AG08396 (cell line): Measurements from ENCODE around the gene PANK3.
"Not testable (repeated sequence)": the region's sequence is repeated elsewhere in the genome, so short reads cannot be mapped to it uniquely, and the experiment has no call there.

Source experiments
- DNase-seq: peaks from one replicate; pipeline ENCODE4 v3.0.0; 2012; ENCODE audit warnings: low spot score, mixed read lengths

PANK3 gene

DNA sequence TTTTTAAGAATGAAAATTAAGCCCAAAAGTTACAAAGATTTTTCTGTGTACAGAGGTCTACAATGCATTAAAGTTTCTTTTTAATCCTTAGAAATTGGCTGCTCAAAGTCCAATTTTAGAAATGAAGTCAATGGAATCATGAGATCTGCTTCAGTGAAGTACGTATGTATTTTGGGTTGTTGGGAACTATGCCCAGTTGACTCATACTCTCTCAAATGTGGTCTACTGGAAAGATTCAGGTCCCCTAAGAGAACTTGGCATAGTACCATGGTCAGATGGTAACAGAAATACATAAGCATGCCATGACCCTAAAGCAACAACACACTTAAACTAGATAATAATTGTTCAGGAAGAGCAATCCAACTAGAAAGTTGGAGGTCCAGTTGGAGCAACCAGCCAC, 27.0 kb downstream of the PANK3 start:
- DNase-seq, result peak; percentile 45

DNA sequence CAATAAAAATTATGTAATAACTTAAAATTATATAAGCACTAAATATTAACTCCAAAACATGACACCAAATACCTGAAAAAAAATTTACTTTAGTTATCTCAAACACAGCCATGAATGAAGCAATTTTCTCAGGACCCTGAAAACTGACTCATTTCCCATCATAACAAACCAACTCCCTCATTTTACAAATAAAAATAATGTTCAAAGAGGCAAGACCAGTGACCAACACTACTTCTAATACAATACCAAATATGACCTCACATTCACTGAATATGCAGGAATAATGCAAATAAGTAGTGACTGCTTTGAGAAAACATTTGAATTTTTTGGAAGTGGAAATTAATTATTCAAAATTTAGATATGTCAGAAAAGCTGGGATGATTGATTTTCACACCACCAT, 28.5 kb downstream of the PANK3 start:
- DNase-seq, result no peak

DNA sequence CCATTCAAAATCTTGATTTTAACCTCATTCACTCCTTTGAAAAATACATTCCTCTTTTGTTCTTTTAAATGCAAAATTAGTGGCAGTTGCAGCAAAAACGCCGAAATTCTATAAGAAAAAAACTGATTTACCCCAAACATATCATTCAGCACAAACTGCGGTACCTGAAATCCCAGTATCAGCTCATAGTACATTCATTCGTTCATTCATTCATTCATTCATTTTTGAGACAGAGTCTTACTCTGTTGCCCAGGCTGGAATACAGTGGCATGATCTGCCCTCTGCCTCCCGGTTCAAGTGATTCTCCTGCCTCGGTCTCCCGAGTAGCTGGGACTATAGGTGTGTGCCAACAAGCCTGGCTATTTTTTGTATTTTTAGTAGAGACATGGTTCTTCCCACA, 29.6 kb downstream of the PANK3 start:
- DNase-seq, result no peak

DNA sequence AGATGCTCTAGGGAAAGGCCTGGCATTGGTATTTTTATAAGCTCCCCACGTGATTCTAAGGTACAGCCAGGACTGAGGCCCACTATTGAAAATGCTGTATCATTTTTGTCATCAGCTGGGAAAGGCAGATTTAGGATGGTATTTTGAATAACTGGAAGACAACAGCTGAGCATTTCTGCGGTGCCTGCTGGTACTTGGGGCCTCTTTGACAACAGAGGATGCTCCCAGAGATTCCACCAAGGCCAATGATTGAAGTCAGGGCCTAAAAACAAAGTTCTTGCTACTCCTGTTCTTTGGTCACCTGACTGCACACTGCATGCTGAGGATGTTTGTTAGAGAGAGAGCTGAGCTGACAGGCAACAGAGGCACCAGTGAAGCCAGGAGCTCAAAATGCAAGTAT, 42.0 kb downstream of the PANK3 start:
- DNase-seq, result no peak

- DNase-seq, result not testable (repeated sequence)
Observed at GRCh38 chr5:168534351-168534750, 44.8 kb downstream of the PANK3 start.

DNA sequence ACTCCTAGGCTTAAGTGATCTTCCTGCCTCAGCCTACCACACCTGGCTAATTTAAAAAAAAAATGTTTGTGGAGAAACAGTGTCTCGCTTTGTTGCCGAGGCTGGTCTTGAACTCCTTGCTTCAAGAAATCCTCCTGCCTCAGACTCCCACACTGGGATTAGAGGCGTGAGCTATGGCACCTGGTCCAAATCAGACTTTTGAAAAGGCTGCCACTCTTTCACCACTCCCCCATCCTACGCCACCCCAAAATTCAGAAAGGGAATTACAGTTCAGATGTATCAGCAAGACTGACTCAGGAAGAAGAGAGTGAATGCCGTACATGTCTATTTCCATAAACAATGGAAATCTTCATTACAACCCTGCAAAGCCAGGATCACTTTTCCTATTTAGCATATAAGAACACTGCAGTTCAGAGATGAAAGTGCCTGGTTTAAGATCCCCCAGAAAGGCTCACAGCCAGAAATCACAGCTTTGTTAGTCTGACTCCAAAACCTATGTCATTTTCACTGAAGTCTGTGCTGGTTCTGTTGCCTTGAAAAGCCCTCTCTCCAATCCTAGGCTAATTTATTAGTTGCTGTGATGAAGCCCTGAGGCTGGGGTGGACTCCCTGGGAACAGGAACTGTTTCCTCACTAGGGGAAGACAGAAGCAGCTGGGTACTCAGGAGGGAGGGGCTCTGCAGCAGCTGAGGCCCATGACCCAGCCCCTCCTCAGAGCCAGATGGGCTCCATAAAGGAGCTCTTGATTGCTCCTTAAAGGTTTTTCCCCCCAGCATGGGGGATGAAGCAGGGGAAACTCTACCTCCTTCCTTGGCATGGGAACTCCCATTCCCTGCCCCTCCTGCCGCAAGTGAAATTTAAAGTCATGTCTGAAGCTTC, 46.9 kb downstream of the PANK3 start:
- DNase-seq, result no peak

GRCh38 chr5:168531191-168531590, 48.0 kb downstream of the PANK3 start:
- no peak for DNase-seq

- DNase-seq, result peak; percentile 27
Observed at GRCh38 chr5:168530621-168531150, 48.5 kb downstream of the PANK3 start.

DNA sequence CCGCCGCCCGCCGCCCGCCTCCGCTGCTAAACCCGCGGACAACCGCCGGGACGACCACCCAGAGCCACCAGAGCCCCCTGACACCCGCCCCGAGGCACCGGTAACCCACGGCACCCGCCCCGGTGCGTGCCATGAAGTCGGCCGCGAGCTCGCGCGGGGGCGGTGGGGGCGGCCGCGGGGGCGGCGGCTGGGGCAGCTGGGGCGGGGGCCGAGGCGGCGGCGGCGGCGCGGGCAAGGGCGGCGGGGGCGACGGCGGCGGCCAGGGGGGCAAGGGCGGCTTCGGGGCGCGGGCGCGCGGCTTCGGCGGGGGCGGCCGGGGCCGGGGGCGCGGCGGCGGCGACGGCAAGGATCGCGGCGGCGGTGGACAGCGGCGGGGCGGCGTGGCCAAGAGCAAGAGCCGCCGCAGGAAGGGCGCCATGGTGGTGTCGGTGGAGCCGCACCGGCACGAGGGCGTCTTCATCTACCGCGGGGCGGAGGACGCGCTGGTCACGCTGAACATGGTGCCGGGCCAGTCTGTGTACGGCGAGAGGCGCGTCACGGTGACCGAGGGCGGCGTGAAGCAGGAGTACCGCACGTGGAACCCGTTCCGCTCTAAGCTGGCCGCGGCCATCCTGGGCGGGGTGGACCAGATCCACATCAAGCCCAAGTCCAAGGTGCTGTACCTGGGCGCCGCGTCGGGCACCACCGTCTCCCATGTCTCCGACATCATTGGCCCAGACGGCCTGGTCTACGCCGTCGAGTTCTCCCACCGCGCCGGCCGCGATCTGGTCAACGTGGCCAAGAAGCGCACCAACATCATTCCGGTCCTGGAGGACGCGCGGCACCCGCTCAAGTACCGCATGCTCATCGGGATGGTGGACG, 49.6 kb downstream of the PANK3 start:
- DNase-seq, result no peak

DNA sequence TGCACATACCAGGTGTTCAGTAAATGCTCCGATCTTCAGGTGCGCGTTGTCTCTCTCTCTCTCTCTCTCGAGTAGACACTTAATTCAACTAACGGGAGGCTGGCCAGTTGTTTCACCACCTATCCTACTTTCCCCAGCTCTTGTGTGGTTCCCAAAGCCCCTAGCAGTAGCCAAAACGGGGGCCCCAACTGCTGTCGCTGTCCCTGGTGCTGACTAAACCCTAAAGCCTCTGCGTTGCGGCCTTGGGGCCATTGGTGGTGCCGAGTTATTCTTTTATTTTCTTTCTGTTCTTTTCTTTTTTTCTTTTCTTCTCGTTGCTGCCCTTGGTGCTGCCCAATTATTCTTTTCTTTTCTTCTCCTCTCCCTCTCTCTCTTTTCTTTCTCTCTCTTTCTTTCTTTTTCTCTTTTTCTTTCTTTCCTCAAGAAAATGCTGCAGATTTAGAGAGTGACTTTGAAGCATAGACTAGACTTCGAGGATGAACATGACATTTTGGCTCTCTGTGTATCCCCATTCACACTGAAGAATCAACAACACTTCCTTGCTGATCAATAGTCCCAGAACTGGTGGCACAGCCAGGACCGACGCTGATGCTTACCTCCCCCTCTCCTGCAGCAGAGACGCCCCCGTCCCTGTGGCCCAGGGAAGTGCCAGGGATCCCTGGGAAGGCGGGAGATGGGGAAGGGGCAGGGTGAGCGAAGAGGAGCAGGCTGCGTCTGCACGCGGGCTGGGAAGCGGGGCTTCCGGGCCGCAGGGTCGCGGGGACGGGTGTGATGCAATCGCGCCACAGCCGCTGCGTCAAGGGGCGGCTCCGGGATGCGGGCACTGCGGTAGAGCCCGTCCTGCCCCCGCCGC, 50.4 kb downstream of the PANK3 start, which contains the start of gene FBLL1:
Gene FBLL1 (plus strand): TSS at position 785 of the 853 bp plus-strand sequence. CDS start 200 bp downstream, outside the sequence.
- DNase-seq, result peak; percentile 53

DNA sequence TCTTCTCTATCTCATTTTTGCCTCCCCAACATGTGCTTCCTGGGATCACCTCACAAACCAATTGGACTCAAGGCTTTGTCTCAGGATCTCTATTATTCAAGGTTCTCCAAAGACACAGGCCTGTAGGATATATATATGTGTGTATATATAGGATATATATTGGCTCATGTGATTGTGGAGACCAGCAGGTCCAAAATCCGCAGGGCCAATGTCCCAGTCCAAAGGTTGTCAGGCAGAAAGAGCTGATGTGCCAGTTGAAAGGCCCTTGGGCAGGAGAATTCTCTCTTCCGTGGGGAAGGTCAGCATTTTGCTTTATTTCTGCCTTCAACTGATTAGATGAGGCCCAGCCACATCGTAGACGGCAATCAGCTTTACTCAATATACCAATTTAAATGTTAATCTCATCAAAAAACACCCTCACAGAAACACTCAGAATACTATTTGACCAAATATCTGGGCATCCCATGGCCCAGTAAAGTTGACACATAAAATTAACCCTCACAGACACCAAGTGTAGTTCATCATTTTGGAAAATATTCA, 51.3 kb downstream of the PANK3 start:
- DNase-seq, result no peak

- no peak for DNase-seq
Observed at GRCh38 chr5:168525856-168526255, 53.3 kb downstream of the PANK3 start.

DNA sequence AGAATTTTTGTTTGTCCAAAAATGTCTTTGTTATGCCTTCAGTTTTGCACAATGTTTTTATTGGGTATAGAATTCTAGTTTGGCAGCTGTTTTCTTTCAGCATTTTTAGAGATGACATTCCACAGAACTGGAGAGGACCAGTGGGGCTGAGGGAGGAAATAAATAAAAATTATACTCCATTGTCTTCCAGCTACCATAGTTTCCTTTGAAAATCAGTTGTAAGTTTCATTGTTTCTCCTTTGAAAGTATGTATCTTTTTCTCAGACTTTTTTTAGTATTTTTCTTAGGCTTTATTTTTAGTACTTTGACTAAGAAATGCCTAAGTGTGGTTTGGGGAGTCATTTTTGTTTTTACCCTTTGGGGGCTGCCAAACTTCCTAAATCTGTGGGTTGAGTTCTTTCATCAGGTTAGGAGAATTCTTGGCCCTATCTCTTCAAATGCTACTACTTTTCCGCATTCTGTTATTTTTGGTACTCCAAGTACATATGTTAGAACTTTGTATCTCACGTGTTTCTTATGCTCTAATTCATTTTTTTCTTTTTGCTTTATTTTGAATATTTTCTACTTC, 65.2 kb downstream of the PANK3 start:
- no peak for DNase-seq

GRCh38 chr5:168502563-168503237, 76.5 kb downstream of the PANK3 start:
- no peak for DNase-seq
